Measurements from ENCODE around the gene AVEN.
"Not testable (repeated sequence)": the region's sequence is repeated elsewhere in the genome, so short reads cannot be mapped to it uniquely, and the experiment has no call there.

AVEN gene

GRCh38 chr15:34056911-34057310 is 17.9 kb upstream of the AVEN start:
- no peak overlapping the region for H3K27ac ChIP-seq (ENCODE audit: low read depth, low read length, poor library complexity, severe bottlenecking)
- no peaks in the 10 kb centered on the region for H3K9me2 ChIP-seq (ENCODE audit: low read depth, low read length)
- no peaks in the 10 kb centered on the region for H4K20me1 ChIP-seq (ENCODE audit: insufficient read depth, low read length)
- H2AFZ ChIP-seq (ENCODE audit: low read length), result no peak overlapping the region
- no peaks in the 10 kb centered on the region for H3F3A ChIP-seq (ENCODE audit: insufficient read depth, low read length)
- H3K36me3 ChIP-seq (ENCODE audit: insufficient read depth, low read length), result no peaks in the 10 kb centered on the region
- H3K4me1 ChIP-seq (ENCODE audit: insufficient read depth, low read length, severe bottlenecking), result no peaks in the 10 kb centered on the region
- no peaks in the 10 kb centered on the region for H3K9me3 ChIP-seq (ENCODE audit: low read length)
- no peaks in the 10 kb centered on the region for H3K79me2 ChIP-seq (ENCODE audit: insufficient read depth, low read length)
- TF ChIP-seq EZH2 (IDR thresholded peaks at IDR 0.05; ENCODE audit: borderline replicate concordance, low read length), result no peak
- TF ChIP-seq, protein P1, sequence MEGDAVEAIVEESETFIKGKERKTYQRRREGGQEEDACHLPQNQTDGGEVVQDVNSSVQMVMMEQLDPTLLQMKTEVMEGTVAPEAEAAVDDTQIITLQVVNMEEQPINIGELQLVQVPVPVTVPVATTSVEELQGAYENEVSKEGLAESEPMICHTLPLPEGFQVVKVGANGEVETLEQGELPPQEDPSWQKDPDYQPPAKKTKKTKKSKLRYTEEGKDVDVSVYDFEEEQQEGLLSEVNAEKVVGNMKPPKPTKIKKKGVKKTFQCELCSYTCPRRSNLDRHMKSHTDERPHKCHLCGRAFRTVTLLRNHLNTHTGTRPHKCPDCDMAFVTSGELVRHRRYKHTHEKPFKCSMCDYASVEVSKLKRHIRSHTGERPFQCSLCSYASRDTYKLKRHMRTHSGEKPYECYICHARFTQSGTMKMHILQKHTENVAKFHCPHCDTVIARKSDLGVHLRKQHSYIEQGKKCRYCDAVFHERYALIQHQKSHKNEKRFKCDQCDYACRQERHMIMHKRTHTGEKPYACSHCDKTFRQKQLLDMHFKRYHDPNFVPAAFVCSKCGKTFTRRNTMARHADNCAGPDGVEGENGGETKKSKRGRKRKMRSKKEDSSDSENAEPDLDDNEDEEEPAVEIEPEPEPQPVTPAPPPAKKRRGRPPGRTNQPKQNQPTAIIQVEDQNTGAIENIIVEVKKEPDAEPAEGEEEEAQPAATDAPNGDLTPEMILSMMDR (IDR thresholded peaks at IDR 0.05; ENCODE audit: low read length), result no peak
- no peak overlapping the region for H3K9ac ChIP-seq (ENCODE audit: low read length)
- H3K4me2 ChIP-seq (ENCODE audit: low read length), result no peak overlapping the region
- no peaks in the 10 kb centered on the region for H3K27me3 ChIP-seq (ENCODE audit: insufficient read depth, low read length)
- H3K4me3 ChIP-seq (ENCODE audit: low read depth, low read length, poor library complexity, severe bottlenecking), result no peak overlapping the region

DNA sequence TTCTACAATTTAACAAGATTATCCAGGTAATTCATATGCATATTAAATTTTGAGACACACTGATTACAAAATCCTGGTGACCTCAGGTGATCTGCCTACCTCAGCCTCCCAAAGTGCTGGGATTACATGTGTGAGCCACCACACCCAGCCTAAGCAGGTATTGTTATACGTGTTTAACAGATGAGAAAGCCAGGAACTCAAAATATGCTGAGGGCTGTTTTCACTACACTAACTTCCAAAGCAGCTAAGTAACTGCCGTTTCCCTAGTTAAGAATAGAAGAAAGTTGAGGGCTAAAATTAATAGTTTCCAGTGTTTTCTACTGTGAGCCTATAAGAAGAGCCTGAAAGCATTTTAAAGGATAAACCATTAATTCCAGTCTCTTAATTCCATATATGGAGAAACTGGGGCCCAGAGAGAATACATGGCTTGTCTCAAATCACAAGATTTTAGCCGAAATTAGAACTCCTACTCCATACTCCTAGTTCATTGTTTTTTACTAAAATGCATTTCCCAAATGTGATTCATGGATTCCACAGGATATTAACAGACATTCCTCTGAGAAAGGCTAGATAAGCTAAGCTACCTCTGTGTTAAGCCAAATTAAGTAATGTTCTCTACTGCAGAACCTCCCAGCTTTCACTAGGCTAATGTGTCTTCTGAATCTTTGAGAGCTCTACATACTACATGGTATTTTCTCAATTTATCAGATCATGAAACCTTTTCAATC is 17.0 kb upstream of the AVEN start:
- no peaks in the 10 kb centered on the region for H3K4me1 ChIP-seq (ENCODE audit: insufficient read depth, low read length, severe bottlenecking)
- no peaks in the 10 kb centered on the region for H3K9me2 ChIP-seq (ENCODE audit: low read depth, low read length)
- H4K20me1 ChIP-seq (ENCODE audit: insufficient read depth, low read length), result no peaks in the 10 kb centered on the region
- H3K4me3 ChIP-seq (ENCODE audit: low read depth, low read length, poor library complexity, severe bottlenecking), result no peak overlapping the region
- no peak overlapping the region for H2AFZ ChIP-seq (ENCODE audit: low read length)
- no peaks in the 10 kb centered on the region for H3K79me2 ChIP-seq (ENCODE audit: insufficient read depth, low read length)
- no peak overlapping the region for H3K4me2 ChIP-seq (ENCODE audit: low read length)
- H3K9ac ChIP-seq (ENCODE audit: low read length), result no peak overlapping the region
- no peak overlapping the region for H3K27ac ChIP-seq (ENCODE audit: low read depth, low read length, poor library complexity, severe bottlenecking)
- no peaks in the 10 kb centered on the region for H3F3A ChIP-seq (ENCODE audit: insufficient read depth, low read length)
- H3K36me3 ChIP-seq (ENCODE audit: insufficient read depth, low read length), result no peaks in the 10 kb centered on the region
- H3K9me3 ChIP-seq (ENCODE audit: low read length), result peaks cover 2% of the 10 kb centered on the region; the same call in 1 of the 2 replicates
- TF ChIP-seq, protein P1 (IDR thresholded peaks at IDR 0.05; ENCODE audit: low read length), result no peak
- TF ChIP-seq EZH2 (IDR thresholded peaks at IDR 0.05; ENCODE audit: borderline replicate concordance, low read length), result no peak
- no peaks in the 10 kb centered on the region for H3K27me3 ChIP-seq (ENCODE audit: insufficient read depth, low read length)

GRCh38 chr15:34054081-34054707 is 15.2 kb upstream of the AVEN start:
- H3K27me3 ChIP-seq (ENCODE audit: insufficient read depth, low read length), result no peaks in the 10 kb centered on the region; the same call in 1 of the 2 replicates
- no peaks in the 10 kb centered on the region for H3K4me1 ChIP-seq (ENCODE audit: insufficient read depth, low read length, severe bottlenecking)
- no peak for TF ChIP-seq EZH2 (IDR thresholded peaks at IDR 0.05; ENCODE audit: borderline replicate concordance, low read length)
- H3K27ac ChIP-seq (ENCODE audit: low read depth, low read length, poor library complexity, severe bottlenecking), result no peak overlapping the region
- H3F3A ChIP-seq (ENCODE audit: insufficient read depth, low read length), result no peaks in the 10 kb centered on the region
- peaks cover 3% of the 10 kb centered on the region; the same call in 1 of the 2 replicates for H3K9me3 ChIP-seq (ENCODE audit: low read length)
- H3K4me2 ChIP-seq (ENCODE audit: low read length), result no peak overlapping the region
- H3K9ac ChIP-seq (ENCODE audit: low read length), result no peak overlapping the region
- no peaks in the 10 kb centered on the region for H3K79me2 ChIP-seq (ENCODE audit: insufficient read depth, low read length)
- H2AFZ ChIP-seq (ENCODE audit: low read length), result no peak overlapping the region
- H4K20me1 ChIP-seq (ENCODE audit: insufficient read depth, low read length), result no peaks in the 10 kb centered on the region
- no peak overlapping the region for H3K4me3 ChIP-seq (ENCODE audit: low read depth, low read length, poor library complexity, severe bottlenecking)
- no peaks in the 10 kb centered on the region for H3K36me3 ChIP-seq (ENCODE audit: insufficient read depth, low read length)
- no peaks in the 10 kb centered on the region for H3K9me2 ChIP-seq (ENCODE audit: low read depth, low read length)

- not testable (repeated sequence) for H3K27ac ChIP-seq (ENCODE audit: low read depth, low read length, poor library complexity, severe bottlenecking); H3K4me3 ChIP-seq (ENCODE audit: low read depth, low read length, poor library complexity, severe bottlenecking); H3K36me3 ChIP-seq (ENCODE audit: insufficient read depth, low read length); H3K9ac ChIP-seq (ENCODE audit: low read length); H2AFZ ChIP-seq (ENCODE audit: low read length); H3F3A ChIP-seq (ENCODE audit: insufficient read depth, low read length); H3K9me2 ChIP-seq (ENCODE audit: low read depth, low read length); H4K20me1 ChIP-seq (ENCODE audit: insufficient read depth, low read length); H3K4me1 ChIP-seq (ENCODE audit: insufficient read depth, low read length, severe bottlenecking); H3K9me3 ChIP-seq (ENCODE audit: low read length); H3K4me2 ChIP-seq (ENCODE audit: low read length); H3K79me2 ChIP-seq (ENCODE audit: insufficient read depth, low read length); H3K27me3 ChIP-seq (ENCODE audit: insufficient read depth, low read length)
Measured at GRCh38 chr15:34050385-34050784, 11.4 kb upstream of the AVEN start.

All from OCI-LY1 (cell line).